SKM-1 treated with dmso at 0.1 percent for 144 hours (cell line): ENCODE data around the gene MICALL2.
A peak's percentile ranks its signal among the peaks of the same experiment; 100 is the strongest.

Experiments used
- DNase-seq: peaks from one replicate; lab custom pipeline; 2025; ENCODE audit not compliant: unreplicated experiment; lab: John Stamatoyannopoulos, UW

The MICALL2 gene

GRCh38 chr7:1458683-1459511 lies at the start of gene MICALL2:
MICALL2 (minus strand) TSS chr7:1459470; CDS start chr7:1459326, 144 bp downstream.
- DNase-seq: no peak

GRCh38 chr7:1508277-1508758 lies 49.0 kb upstream of the MICALL2 start:
- no peak for DNase-seq

- DNase-seq: peak; percentile 64
Measured at GRCh38 chr7:1505731-1506550, 46.7 kb upstream of the MICALL2 start.

GRCh38 chr7:1503816-1504775 lies 44.8 kb upstream of the MICALL2 start, which contains the start of gene INTS1:
INTS1 (minus strand) TSS chr7:1504389; CDS start chr7:1503960, 429 bp downstream.
- DNase-seq: peak; percentile 89

GRCh38 chr7:1503390-1503789 lies 44.1 kb upstream of the MICALL2 start:
- no peak for DNase-seq

- no peak for DNase-seq
Measured at GRCh38 chr7:1502845-1503244, 43.6 kb upstream of the MICALL2 start.

GRCh38 chr7:1501487-1502270 lies 42.4 kb upstream of the MICALL2 start:
- DNase-seq: no peak

- no peak for DNase-seq
Measured at GRCh38 chr7:1500064-1500807, 41.0 kb upstream of the MICALL2 start.

GRCh38 chr7:1499367-1500029 lies 40.2 kb upstream of the MICALL2 start:
- no peak for DNase-seq

GRCh38 chr7:1498370-1499305 lies 39.4 kb upstream of the MICALL2 start:
- no peak for DNase-seq

- no peak for DNase-seq
Measured at GRCh38 chr7:1497293-1497927, 38.1 kb upstream of the MICALL2 start.

GRCh38 chr7:1496531-1497292 lies 37.4 kb upstream of the MICALL2 start:
- DNase-seq: no peak

GRCh38 chr7:1495564-1496242 lies 36.4 kb upstream of the MICALL2 start:
- DNase-seq: no peak

- no peak for DNase-seq
Measured at GRCh38 chr7:1494866-1495563, 35.7 kb upstream of the MICALL2 start.

- DNase-seq: no peak
Measured at GRCh38 chr7:1494447-1494846, 35.2 kb upstream of the MICALL2 start.
